ENCODE measurements around the gene S100A11.
A peak's percentile ranks its signal among the peaks of the same experiment; 100 is the strongest.
"Not testable (repeated sequence)": the region's sequence is repeated elsewhere in the genome, so short reads cannot be mapped to it uniquely, and the experiment has no call there.

S100A11 gene

GRCh38 chr1:152036267-152037216, at the start of gene S100A11:
TSS of gene S100A11 (minus strand) at chr1:152037004. CDS start at chr1:152036915, 89 bp downstream.
- Histone ChIP-seq H3K27ac (ENCODE audit: low read length) (no peak within 1 kb of the TSS), H3K9me3 (ENCODE audit: control insufficient read depth, low read depth, low read length) (no peaks in the 10 kb centered on the region), H3K9ac (ENCODE audit: low read length) (peak within 1 kb of the TSS; percentile 42), H3K4me1 (ENCODE audit: control insufficient read depth, low read depth, low read length) (peaks cover 14% of the 10 kb centered on the region), H3K36me3 (ENCODE audit: control insufficient read depth, low read depth, low read length) (peaks cover 16% of the 10 kb centered on the region), H3K4me3 (ENCODE audit: low read length) (peak within 1 kb of the TSS; percentile 64), H3K27me3 (ENCODE audit: control insufficient read depth, insufficient read depth, low read length) (no peaks in the 10 kb centered on the region)

- no peak overlapping the region for H3K27ac ChIP-seq (ENCODE audit: low read length)
- H3K4me3 ChIP-seq (ENCODE audit: low read length), result no peak overlapping the region
- H3K9me3 ChIP-seq (ENCODE audit: control insufficient read depth, low read depth, low read length), result peaks cover 46% of the 10 kb centered on the region
- H3K9ac ChIP-seq (ENCODE audit: low read length), result no peak overlapping the region
- no peaks in the 10 kb centered on the region for H3K4me1 ChIP-seq (ENCODE audit: control insufficient read depth, low read depth, low read length)
- H3K36me3 ChIP-seq (ENCODE audit: control insufficient read depth, low read depth, low read length), result no peaks in the 10 kb centered on the region
- H3K27me3 ChIP-seq (ENCODE audit: control insufficient read depth, insufficient read depth, low read length), result no peaks in the 10 kb centered on the region
These were observed 48.0 kb upstream of the S100A11 start for GRCh38 chr1:152084853-152085252.

GRCh38 chr1:152081026-152081425, 44.2 kb upstream of the S100A11 start:
- H3K27me3 ChIP-seq (ENCODE audit: control insufficient read depth, insufficient read depth, low read length); H3K4me1 ChIP-seq (ENCODE audit: control insufficient read depth, low read depth, low read length); H3K27ac ChIP-seq (ENCODE audit: low read length); H3K9ac ChIP-seq (ENCODE audit: low read length); H3K4me3 ChIP-seq (ENCODE audit: low read length); H3K36me3 ChIP-seq (ENCODE audit: control insufficient read depth, low read depth, low read length): not testable (repeated sequence)
- peaks cover 31% of the 10 kb centered on the region for H3K9me3 ChIP-seq (ENCODE audit: control insufficient read depth, low read depth, low read length)

GRCh38 chr1:152080494-152080893, 43.7 kb upstream of the S100A11 start:
- H3K9ac ChIP-seq (ENCODE audit: low read length); H3K4me1 ChIP-seq (ENCODE audit: control insufficient read depth, low read depth, low read length); H3K27me3 ChIP-seq (ENCODE audit: control insufficient read depth, insufficient read depth, low read length); H3K27ac ChIP-seq (ENCODE audit: low read length); H3K36me3 ChIP-seq (ENCODE audit: control insufficient read depth, low read depth, low read length); H3K4me3 ChIP-seq (ENCODE audit: low read length): not testable (repeated sequence)
- peaks cover 36% of the 10 kb centered on the region for H3K9me3 ChIP-seq (ENCODE audit: control insufficient read depth, low read depth, low read length)

GRCh38 chr1:152078831-152079441, 42.1 kb upstream of the S100A11 start:
- peaks cover 44% of the 10 kb centered on the region for H3K9me3 ChIP-seq (ENCODE audit: control insufficient read depth, low read depth, low read length)
- no peak overlapping the region for H3K9ac ChIP-seq (ENCODE audit: low read length)

GRCh38 chr1:152072311-152072710, 35.5 kb upstream of the S100A11 start:
- no peak overlapping the region for H3K9ac ChIP-seq (ENCODE audit: low read length)
- H3K4me1 ChIP-seq (ENCODE audit: control insufficient read depth, low read depth, low read length), result no peaks in the 10 kb centered on the region
- H3K36me3 ChIP-seq (ENCODE audit: control insufficient read depth, low read depth, low read length), result no peaks in the 10 kb centered on the region
- peaks cover 71% of the 10 kb centered on the region for H3K9me3 ChIP-seq (ENCODE audit: control insufficient read depth, low read depth, low read length)
- no peak overlapping the region for H3K27ac ChIP-seq (ENCODE audit: low read length)
- no peak overlapping the region for H3K4me3 ChIP-seq (ENCODE audit: low read length)
- no peaks in the 10 kb centered on the region for H3K27me3 ChIP-seq (ENCODE audit: control insufficient read depth, insufficient read depth, low read length)

More at GRCh38 chr1:152078831-152079441, 42.1 kb upstream of the S100A11 start:
- Histone ChIP-seq H3K4me1 (ENCODE audit: control insufficient read depth, low read depth, low read length) (no peaks in the 10 kb centered on the region), H3K27ac (ENCODE audit: low read length) (no peak overlapping the region), H3K4me3 (ENCODE audit: low read length) (no peak overlapping the region), H3K27me3 (ENCODE audit: control insufficient read depth, insufficient read depth, low read length) (no peaks in the 10 kb centered on the region), H3K36me3 (ENCODE audit: control insufficient read depth, low read depth, low read length) (no peaks in the 10 kb centered on the region)

- no peaks in the 10 kb centered on the region for H3K36me3 ChIP-seq (ENCODE audit: control insufficient read depth, low read depth, low read length)
- H3K4me3 ChIP-seq (ENCODE audit: low read length), result no peak overlapping the region
- H3K27ac ChIP-seq (ENCODE audit: low read length), result no peak overlapping the region
- H3K9me3 ChIP-seq (ENCODE audit: control insufficient read depth, low read depth, low read length), result peaks cover 71% of the 10 kb centered on the region
- H3K27me3 ChIP-seq (ENCODE audit: control insufficient read depth, insufficient read depth, low read length), result no peaks in the 10 kb centered on the region
- H3K4me1 ChIP-seq (ENCODE audit: control insufficient read depth, low read depth, low read length), result no peaks in the 10 kb centered on the region
- no peak overlapping the region for H3K9ac ChIP-seq (ENCODE audit: low read length)
These were observed 34.3 kb upstream of the S100A11 start for GRCh38 chr1:152071123-152071522.

- no peak overlapping the region for H3K4me3 ChIP-seq (ENCODE audit: low read length)
- no peaks in the 10 kb centered on the region for H3K27me3 ChIP-seq (ENCODE audit: control insufficient read depth, insufficient read depth, low read length)
- H3K4me1 ChIP-seq (ENCODE audit: control insufficient read depth, low read depth, low read length), result no peaks in the 10 kb centered on the region
- no peak overlapping the region for H3K27ac ChIP-seq (ENCODE audit: low read length)
- H3K36me3 ChIP-seq (ENCODE audit: control insufficient read depth, low read depth, low read length), result no peaks in the 10 kb centered on the region
- H3K9me3 ChIP-seq (ENCODE audit: control insufficient read depth, low read depth, low read length), result peaks cover 54% of the 10 kb centered on the region
- no peak overlapping the region for H3K9ac ChIP-seq (ENCODE audit: low read length)
These were observed 31.1 kb upstream of the S100A11 start for GRCh38 chr1:152067929-152068328.

GRCh38 chr1:152067150-152067549, 30.3 kb upstream of the S100A11 start:
- Histone ChIP-seq H3K4me3 (ENCODE audit: low read length) (no peak overlapping the region), H3K9me3 (ENCODE audit: control insufficient read depth, low read depth, low read length) (peaks cover 52% of the 10 kb centered on the region), H3K9ac (ENCODE audit: low read length) (no peak overlapping the region), H3K27ac (ENCODE audit: low read length) (no peak overlapping the region), H3K4me1 (ENCODE audit: control insufficient read depth, low read depth, low read length) (no peaks in the 10 kb centered on the region), H3K36me3 (ENCODE audit: control insufficient read depth, low read depth, low read length) (no peaks in the 10 kb centered on the region), H3K27me3 (ENCODE audit: control insufficient read depth, insufficient read depth, low read length) (no peaks in the 10 kb centered on the region)

GRCh38 chr1:152061952-152062351, 25.1 kb upstream of the S100A11 start:
- Histone ChIP-seq H3K9ac (ENCODE audit: low read length) (no peak overlapping the region), H3K4me3 (ENCODE audit: low read length) (no peak overlapping the region), H3K27me3 (ENCODE audit: control insufficient read depth, insufficient read depth, low read length) (no peaks in the 10 kb centered on the region), H3K36me3 (ENCODE audit: control insufficient read depth, low read depth, low read length) (no peaks in the 10 kb centered on the region), H3K4me1 (ENCODE audit: control insufficient read depth, low read depth, low read length) (no peaks in the 10 kb centered on the region), H3K27ac (ENCODE audit: low read length) (no peak overlapping the region), H3K9me3 (ENCODE audit: control insufficient read depth, low read depth, low read length) (peaks cover 57% of the 10 kb centered on the region)

GRCh38 chr1:152053375-152053774, 16.6 kb upstream of the S100A11 start:
- no peak overlapping the region for H3K9ac ChIP-seq (ENCODE audit: low read length)
- H3K27ac ChIP-seq (ENCODE audit: low read length), result no peak overlapping the region
- peaks cover 5% of the 10 kb centered on the region for H3K4me1 ChIP-seq (ENCODE audit: control insufficient read depth, low read depth, low read length)
- H3K9me3 ChIP-seq (ENCODE audit: control insufficient read depth, low read depth, low read length), result peaks cover under 1% of the 10 kb centered on the region
- H3K4me3 ChIP-seq (ENCODE audit: low read length), result no peak overlapping the region
- no peaks in the 10 kb centered on the region for H3K36me3 ChIP-seq (ENCODE audit: control insufficient read depth, low read depth, low read length)
- H3K27me3 ChIP-seq (ENCODE audit: control insufficient read depth, insufficient read depth, low read length), result no peaks in the 10 kb centered on the region

Data from iPS-18a (cell line).